Neural crest cell (in vitro differentiated cells): ENCODE data around the gene TXN2. TPM values are rescaled to one million over a fixed set of nuclear protein-coding genes. Genes with fewer than 3 reads are reported as not detected.

Experiments used
- DNase-seq: peaks from one replicate; pipeline ENCODE4 v3.0.0; 2021; ENCODE audit warnings: low read depth, mixed read lengths, low spot score
- H3K27ac Mint-ChIP-seq: one replicate; pipeline ENCODE4 v1.8.0; 2021; ENCODE audit warnings: mild to moderate bottlenecking, mixed read lengths; ENCODE audit not compliant: unreplicated experiment
- H3K27me3 Mint-ChIP-seq: 2 replicates; pipeline ENCODE4 v1.8.0; 2021; ENCODE audit warnings: low read depth, mild to moderate bottlenecking, mixed read lengths
- H3K36me3 Mint-ChIP-seq: 2 replicates; pipeline ENCODE4 v1.8.0; 2021; ENCODE audit warnings: low read depth, mild to moderate bottlenecking, mixed read lengths
- H3K4me1 Mint-ChIP-seq: 2 replicates; pipeline ENCODE4 v1.8.0; 2021; ENCODE audit warnings: mixed read lengths
- H3K4me3 Mint-ChIP-seq: one replicate; pipeline ENCODE4 v1.8.0; 2021; ENCODE audit warnings: mild to moderate bottlenecking, mixed read lengths
- H3K9me3 Mint-ChIP-seq: 2 replicates; pipeline ENCODE4 v1.8.0; 2021; ENCODE audit warnings: mixed read lengths
- CTCF ChIP-seq: fragments of 200-600 bp; sonication (generic); conservative IDR thresholded peaks from 2 replicates; pipeline ENCODE4 v1.5.0; 2021; ENCODE audit warnings: antibody characterized with exemption, mild to moderate bottlenecking
- total RNA-seq: library from RNA; stranded (reverse); gene quantifications from 2 replicates; pipeline ENCODE4 v1.2.1, GENCODE V29; 2021

TXN2 gene
- total RNA-seq, 1 donor from 2014 or later: 77.9 TPM

GRCh38 chr22:36507518-36508010 lies 26.1 kb upstream of the TXN2 start:
- DNase-seq: no peak
- H3K9me3 Mint-ChIP-seq: peaks cover 4% of the 10 kb centered on the region
- H3K27me3 Mint-ChIP-seq: no peaks in the 10 kb centered on the region
- no peak overlapping the region for H3K27ac Mint-ChIP-seq
- H3K4me1 Mint-ChIP-seq: peaks cover 19% of the 10 kb centered on the region
- H3K36me3 Mint-ChIP-seq: peaks cover 31% of the 10 kb centered on the region
- H3K4me3 Mint-ChIP-seq: peak overlapping the region; percentile 0
- TF ChIP-seq CTCF: no peak

- peaks cover 26% of the 10 kb centered on the region for H3K36me3 Mint-ChIP-seq
- peak; percentile 82 for DNase-seq
- H3K4me3 Mint-ChIP-seq: peak within 1 kb of the TSS; percentile 57
- no peak for TF ChIP-seq CTCF
- H3K4me1 Mint-ChIP-seq: peaks cover 19% of the 10 kb centered on the region
- H3K9me3 Mint-ChIP-seq: peaks cover 4% of the 10 kb centered on the region
- no peaks in the 10 kb centered on the region for H3K27me3 Mint-ChIP-seq
- no peak within 1 kb of the TSS for H3K27ac Mint-ChIP-seq
Observed at GRCh38 chr22:36506637-36507517, 25.4 kb upstream of the TXN2 start, which contains the start of gene FOXRED2. Gene FOXRED2, minus strand, starts transcription at chr22:36507040. Its CDS starts 618 bp downstream, at chr22:36506422.

- DNase-seq: no peak
Observed at GRCh38 chr22:36505998-36506635, 24.7 kb upstream of the TXN2 start.

GRCh38 chr22:36497910-36498665 lies 16.6 kb upstream of the TXN2 start:
- no peak overlapping the region for H3K4me3 Mint-ChIP-seq
- no peak overlapping the region for H3K27ac Mint-ChIP-seq
- no peak for TF ChIP-seq CTCF
- no peaks in the 10 kb centered on the region for H3K9me3 Mint-ChIP-seq
- H3K27me3 Mint-ChIP-seq: no peaks in the 10 kb centered on the region
- H3K4me1 Mint-ChIP-seq: no peaks in the 10 kb centered on the region
- H3K36me3 Mint-ChIP-seq: no peaks in the 10 kb centered on the region
- no peak for DNase-seq

More at GRCh38 chr22:36505998-36506635, 24.7 kb upstream of the TXN2 start:
- peaks cover 4% of the 10 kb centered on the region for H3K9me3 Mint-ChIP-seq
- no peak for TF ChIP-seq CTCF
- no peaks in the 10 kb centered on the region for H3K27me3 Mint-ChIP-seq
- peaks cover 19% of the 10 kb centered on the region for H3K4me1 Mint-ChIP-seq
- peak overlapping the region; percentile 57 for H3K4me3 Mint-ChIP-seq
- H3K27ac Mint-ChIP-seq: no peak overlapping the region
- peaks cover 23% of the 10 kb centered on the region for H3K36me3 Mint-ChIP-seq

- peaks cover 3% of the 10 kb centered on the region for H3K36me3 Mint-ChIP-seq
- H3K27me3 Mint-ChIP-seq: no peaks in the 10 kb centered on the region
Observed at GRCh38 chr22:36493690-36494110, 12.3 kb upstream of the TXN2 start.

More at GRCh38 chr22:36493690-36494110, 12.3 kb upstream of the TXN2 start:
- H3K4me1 Mint-ChIP-seq: no peaks in the 10 kb centered on the region
- H3K27ac Mint-ChIP-seq: no peak overlapping the region
- H3K9me3 Mint-ChIP-seq: no peaks in the 10 kb centered on the region
- no peak overlapping the region for H3K4me3 Mint-ChIP-seq
- no peak for TF ChIP-seq CTCF
- no peak for DNase-seq
